ENCODE data around the gene HS3ST6.

DNA sequence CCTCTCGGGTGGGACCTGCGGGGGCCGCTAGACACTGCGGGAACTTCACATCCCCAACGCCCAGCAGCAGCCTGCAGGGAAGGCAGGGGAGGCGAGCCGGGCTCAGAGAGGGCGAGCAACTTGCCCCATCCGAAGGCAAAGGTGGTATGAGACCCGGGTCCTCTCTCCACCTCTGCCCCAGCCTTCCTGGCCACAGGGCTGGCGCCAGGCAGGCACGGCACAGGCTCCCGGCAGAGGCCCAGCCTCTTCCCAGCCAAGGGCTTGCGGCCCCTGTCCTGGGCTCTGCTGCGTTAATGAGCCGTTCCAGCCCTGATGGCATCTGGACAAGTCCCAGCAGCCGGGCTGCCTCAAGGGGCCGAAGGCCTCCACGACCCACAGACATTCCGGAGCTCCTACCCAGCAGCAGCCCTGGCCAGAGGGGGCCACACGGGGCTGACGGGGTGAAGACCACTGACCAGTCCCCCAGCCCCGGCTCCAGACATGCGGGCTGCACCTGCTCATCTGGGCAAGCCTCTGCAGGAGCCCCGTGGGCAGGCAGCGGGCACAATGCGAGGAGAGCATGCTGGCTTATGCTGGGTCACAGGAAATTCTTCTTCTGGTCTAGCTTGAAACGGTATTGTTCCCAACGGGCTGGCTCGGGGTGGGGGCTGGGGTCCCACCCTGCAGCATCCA lies 1.2 kb upstream of the HS3ST6 start:
- TF ChIP-seq, protein P1, sequence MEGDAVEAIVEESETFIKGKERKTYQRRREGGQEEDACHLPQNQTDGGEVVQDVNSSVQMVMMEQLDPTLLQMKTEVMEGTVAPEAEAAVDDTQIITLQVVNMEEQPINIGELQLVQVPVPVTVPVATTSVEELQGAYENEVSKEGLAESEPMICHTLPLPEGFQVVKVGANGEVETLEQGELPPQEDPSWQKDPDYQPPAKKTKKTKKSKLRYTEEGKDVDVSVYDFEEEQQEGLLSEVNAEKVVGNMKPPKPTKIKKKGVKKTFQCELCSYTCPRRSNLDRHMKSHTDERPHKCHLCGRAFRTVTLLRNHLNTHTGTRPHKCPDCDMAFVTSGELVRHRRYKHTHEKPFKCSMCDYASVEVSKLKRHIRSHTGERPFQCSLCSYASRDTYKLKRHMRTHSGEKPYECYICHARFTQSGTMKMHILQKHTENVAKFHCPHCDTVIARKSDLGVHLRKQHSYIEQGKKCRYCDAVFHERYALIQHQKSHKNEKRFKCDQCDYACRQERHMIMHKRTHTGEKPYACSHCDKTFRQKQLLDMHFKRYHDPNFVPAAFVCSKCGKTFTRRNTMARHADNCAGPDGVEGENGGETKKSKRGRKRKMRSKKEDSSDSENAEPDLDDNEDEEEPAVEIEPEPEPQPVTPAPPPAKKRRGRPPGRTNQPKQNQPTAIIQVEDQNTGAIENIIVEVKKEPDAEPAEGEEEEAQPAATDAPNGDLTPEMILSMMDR (IDR thresholded peaks at IDR 0.05) = no peak
- no peak for TF ChIP-seq POLR2A (IDR thresholded peaks at IDR 0.05)
